ENCODE results near the gene FOXN3.

DNA sequence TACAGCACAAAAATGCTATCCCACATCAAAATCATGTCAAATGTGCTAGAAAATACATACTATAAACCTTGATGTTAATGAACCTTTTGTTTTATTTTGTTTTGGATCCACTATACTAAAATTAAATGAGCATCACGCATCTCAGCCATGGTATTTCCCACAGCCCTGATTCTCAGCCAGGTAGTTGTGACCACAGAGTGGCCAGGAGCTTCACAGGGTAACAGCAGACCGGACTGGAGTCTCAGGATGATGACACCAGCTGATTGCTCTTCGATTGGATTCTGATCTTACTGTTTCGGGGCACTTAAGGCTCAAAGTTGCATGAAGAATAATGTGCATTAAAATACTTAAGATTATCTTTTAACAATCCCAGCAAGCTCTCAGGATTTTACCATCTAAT, 134.8 kb downstream of the FOXN3 start:
- TF ChIP-seq, protein P1, sequence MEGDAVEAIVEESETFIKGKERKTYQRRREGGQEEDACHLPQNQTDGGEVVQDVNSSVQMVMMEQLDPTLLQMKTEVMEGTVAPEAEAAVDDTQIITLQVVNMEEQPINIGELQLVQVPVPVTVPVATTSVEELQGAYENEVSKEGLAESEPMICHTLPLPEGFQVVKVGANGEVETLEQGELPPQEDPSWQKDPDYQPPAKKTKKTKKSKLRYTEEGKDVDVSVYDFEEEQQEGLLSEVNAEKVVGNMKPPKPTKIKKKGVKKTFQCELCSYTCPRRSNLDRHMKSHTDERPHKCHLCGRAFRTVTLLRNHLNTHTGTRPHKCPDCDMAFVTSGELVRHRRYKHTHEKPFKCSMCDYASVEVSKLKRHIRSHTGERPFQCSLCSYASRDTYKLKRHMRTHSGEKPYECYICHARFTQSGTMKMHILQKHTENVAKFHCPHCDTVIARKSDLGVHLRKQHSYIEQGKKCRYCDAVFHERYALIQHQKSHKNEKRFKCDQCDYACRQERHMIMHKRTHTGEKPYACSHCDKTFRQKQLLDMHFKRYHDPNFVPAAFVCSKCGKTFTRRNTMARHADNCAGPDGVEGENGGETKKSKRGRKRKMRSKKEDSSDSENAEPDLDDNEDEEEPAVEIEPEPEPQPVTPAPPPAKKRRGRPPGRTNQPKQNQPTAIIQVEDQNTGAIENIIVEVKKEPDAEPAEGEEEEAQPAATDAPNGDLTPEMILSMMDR (IDR thresholded peaks at IDR 0.05), result no peak
- TF ChIP-seq ZFP36 (IDR thresholded peaks at IDR 0.05; ENCODE audit: borderline replicate concordance, partially characterized antibody) (no peak), EP300 (IDR thresholded peaks at IDR 0.05) (no peak), HOXB13 (CRISPR knock-in tag; IDR thresholded peaks at IDR 0.05; ENCODE audit: low read depth) (no peak), ESRRA (IDR thresholded peaks at IDR 0.05; ENCODE audit: borderline replicate concordance, low read length) (no peak), JUN (IDR thresholded peaks at IDR 0.05) (no peak), RFX5 (IDR thresholded peaks at IDR 0.05) (no peak)
- TF ChIP-seq, protein P2, sequence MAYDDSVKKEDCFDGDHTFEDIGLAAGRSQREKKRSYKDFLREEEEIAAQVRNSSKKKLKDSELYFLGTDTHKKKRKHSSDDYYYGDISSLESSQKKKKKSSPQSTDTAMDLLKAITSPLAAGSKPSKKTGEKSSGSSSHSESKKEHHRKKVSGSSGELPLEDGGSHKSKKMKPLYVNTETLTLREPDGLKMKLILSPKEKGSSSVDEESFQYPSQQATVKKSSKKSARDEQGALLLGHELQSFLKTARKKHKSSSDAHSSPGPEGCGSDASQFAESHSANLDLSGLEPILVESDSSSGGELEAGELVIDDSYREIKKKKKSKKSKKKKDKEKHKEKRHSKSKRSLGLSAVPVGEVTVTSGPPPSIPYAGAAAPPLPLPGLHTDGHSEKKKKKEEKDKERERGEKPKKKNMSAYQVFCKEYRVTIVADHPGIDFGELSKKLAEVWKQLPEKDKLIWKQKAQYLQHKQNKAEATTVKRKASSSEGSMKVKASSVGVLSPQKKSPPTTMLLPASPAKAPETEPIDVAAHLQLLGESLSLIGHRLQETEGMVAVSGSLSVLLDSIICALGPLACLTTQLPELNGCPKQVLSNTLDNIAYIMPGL (CRISPR knock-in tag; IDR thresholded peaks at IDR 0.05; ENCODE audit: borderline replicate concordance), result no peak
- TF ChIP-seq, protein P3, sequence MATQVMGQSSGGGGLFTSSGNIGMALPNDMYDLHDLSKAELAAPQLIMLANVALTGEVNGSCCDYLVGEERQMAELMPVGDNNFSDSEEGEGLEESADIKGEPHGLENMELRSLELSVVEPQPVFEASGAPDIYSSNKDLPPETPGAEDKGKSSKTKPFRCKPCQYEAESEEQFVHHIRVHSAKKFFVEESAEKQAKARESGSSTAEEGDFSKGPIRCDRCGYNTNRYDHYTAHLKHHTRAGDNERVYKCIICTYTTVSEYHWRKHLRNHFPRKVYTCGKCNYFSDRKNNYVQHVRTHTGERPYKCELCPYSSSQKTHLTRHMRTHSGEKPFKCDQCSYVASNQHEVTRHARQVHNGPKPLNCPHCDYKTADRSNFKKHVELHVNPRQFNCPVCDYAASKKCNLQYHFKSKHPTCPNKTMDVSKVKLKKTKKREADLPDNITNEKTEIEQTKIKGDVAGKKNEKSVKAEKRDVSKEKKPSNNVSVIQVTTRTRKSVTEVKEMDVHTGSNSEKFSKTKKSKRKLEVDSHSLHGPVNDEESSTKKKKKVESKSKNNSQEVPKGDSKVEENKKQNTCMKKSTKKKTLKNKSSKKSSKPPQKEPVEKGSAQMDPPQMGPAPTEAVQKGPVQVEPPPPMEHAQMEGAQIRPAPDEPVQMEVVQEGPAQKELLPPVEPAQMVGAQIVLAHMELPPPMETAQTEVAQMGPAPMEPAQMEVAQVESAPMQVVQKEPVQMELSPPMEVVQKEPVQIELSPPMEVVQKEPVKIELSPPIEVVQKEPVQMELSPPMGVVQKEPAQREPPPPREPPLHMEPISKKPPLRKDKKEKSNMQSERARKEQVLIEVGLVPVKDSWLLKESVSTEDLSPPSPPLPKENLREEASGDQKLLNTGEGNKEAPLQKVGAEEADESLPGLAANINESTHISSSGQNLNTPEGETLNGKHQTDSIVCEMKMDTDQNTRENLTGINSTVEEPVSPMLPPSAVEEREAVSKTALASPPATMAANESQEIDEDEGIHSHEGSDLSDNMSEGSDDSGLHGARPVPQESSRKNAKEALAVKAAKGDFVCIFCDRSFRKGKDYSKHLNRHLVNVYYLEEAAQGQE (IDR thresholded peaks at IDR 0.05), result no peak
